Neural progenitor cell (in vitro differentiated cells): ENCODE results near the gene P4HA1. TPM values are rescaled to one million over a fixed set of nuclear protein-coding genes. Genes with fewer than 3 reads are reported as not detected.

Experiments
- DNase-seq: peaks from one replicate; pipeline ENCODE4 v3.0.0-alpha.2; 2016; ENCODE audit warnings: low spot score
- H2AFZ ChIP-seq: fragments of 200-600 bp; sonication (generic); replicated peaks from 2 replicates; pipeline ENCODE4 v1.6.1; 2016; ENCODE audit warnings: antibody characterized with exemption
- H3F3A ChIP-seq: fragments of 200-600 bp; sonication (generic); 2 replicates; pipeline ENCODE4 v1.6.1; 2016; ENCODE audit warnings: antibody characterized with exemption, low read depth
- H3K27ac ChIP-seq: fragments of 200-600 bp; sonication (generic); 2 replicates; pipeline ENCODE4 v1.5.1; 2016; ENCODE audit warnings: mild to moderate bottlenecking
- H3K27me3 ChIP-seq: fragments of 200-600 bp; sonication (generic); 2 replicates; pipeline ENCODE4 v1.6.1; 2016; ENCODE audit warnings: mild to moderate bottlenecking, moderate library complexity
- H3K36me3 ChIP-seq: fragments of 200-600 bp; sonication (generic); 2 replicates; pipeline ENCODE4 v1.5.1; 2016
- H3K4me1 ChIP-seq: fragments of 200-600 bp; sonication (generic); 2 replicates; pipeline ENCODE4 v1.6.1; 2016; ENCODE audit warnings: mixed run types
- H3K4me2 ChIP-seq: fragments of 200-600 bp; sonication (generic); 2 replicates; pipeline ENCODE4 v1.6.1; 2016
- H3K4me3 ChIP-seq: fragments of 200-600 bp; sonication (generic); 2 replicates; pipeline ENCODE4 v1.5.1; 2016
- H3K79me2 ChIP-seq: fragments of 200-600 bp; sonication (generic); 2 replicates; pipeline ENCODE4 v1.6.1; 2016; ENCODE audit warnings: low read depth
- H3K9ac ChIP-seq: fragments of 200-600 bp; sonication (generic); 2 replicates; pipeline ENCODE4 v1.6.1; 2016
- H3K9me3 ChIP-seq: fragments of 200-600 bp; sonication (generic); 2 replicates; pipeline ENCODE4 v1.5.1; 2016; ENCODE audit warnings: low read depth
- H4K20me1 ChIP-seq: fragments of 200-600 bp; sonication (generic); 2 replicates; pipeline ENCODE4 v1.6.1; 2016; ENCODE audit warnings: low read depth
- H3K27ac Mint-ChIP-seq: 3 replicates; pipeline ENCODE4 v1.8.0; 2021; ENCODE audit warnings: mixed read lengths
- H3K27me3 Mint-ChIP-seq: 2 replicates; pipeline ENCODE4 v1.8.0; 2022; ENCODE audit warnings: low read depth, mild to moderate bottlenecking, inconsistent platforms, moderate library complexity, mixed read lengths; ENCODE audit not compliant: insufficient read depth
- H3K36me3 Mint-ChIP-seq: 3 replicates; pipeline ENCODE4 v1.8.0; 2021; ENCODE audit warnings: mixed read lengths
- H3K4me1 Mint-ChIP-seq: 3 replicates; pipeline ENCODE4 v1.8.0; 2021; ENCODE audit warnings: mixed read lengths
- H3K4me3 Mint-ChIP-seq: 3 replicates; pipeline ENCODE4 v1.8.0; 2021; ENCODE audit warnings: mild to moderate bottlenecking, moderate library complexity, mixed read lengths
- H3K9me3 Mint-ChIP-seq: 3 replicates; pipeline ENCODE4 v1.8.0; 2020; ENCODE audit warnings: mixed read lengths
- EZH2 ChIP-seq: fragments of 200-600 bp; sonication (generic); IDR thresholded peaks from 2 replicates; pipeline ENCODE4 v1.6.1; 2017; ENCODE audit warnings: antibody characterized with exemption, mild to moderate bottlenecking, moderate library complexity
- EZH2phosphoT487 ChIP-seq: fragments of 200-600 bp; sonication (generic); IDR thresholded peaks from 2 replicates; pipeline ENCODE4 v1.6.1; 2017; ENCODE audit warnings: antibody characterized with exemption
- total RNA-seq: library from RNA; depleted of rRNA; stranded (reverse); fragments of >200 nt; gene quantifications from 2 replicates; pipeline ENCODE4 v1.2.3, GENCODE V29; 2015; ENCODE audit warnings: low replicate concordance
- TF ChIP-seq, protein P1 (sequence below): fragments of 200-600 bp; sonication (generic); IDR thresholded peaks from 2 replicates; pipeline ENCODE4 v1.5.1; 2017; ENCODE audit warnings: antibody characterized with exemption, mild to moderate bottlenecking

The P4HA1 gene
- total RNA-seq, 1 donor from 2014 or later: 200 TPM

DNA sequence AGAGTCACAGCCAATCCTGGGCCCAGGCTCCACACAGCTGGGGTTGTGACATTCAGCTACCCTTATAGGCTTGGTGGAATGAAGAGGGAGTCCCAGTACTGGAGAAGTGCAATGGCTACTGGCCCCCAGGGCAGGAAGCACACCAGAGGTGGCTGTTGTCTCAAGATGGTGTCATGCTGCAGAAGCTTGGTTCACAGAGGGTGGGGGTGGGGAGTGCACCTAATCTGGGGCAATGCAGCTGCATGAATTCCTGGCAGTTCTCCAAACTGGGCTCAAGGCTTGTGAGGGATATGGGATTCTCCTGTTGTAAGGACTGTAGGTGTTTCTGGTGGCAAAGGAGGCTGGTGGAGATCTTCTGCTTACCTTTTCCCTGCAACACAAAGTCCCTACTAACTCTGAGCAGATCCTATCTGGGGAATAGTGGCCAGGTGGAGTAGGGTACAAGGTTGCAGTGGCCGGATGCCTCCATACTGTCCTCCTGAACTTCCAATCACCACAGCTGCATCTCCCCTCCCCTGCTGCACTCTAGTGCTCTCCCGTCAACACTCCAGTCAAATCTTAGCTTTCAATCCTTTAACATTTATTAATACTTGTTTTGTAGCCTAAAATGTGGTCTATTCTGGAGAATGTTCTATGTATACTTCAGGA lies 114.7 kb downstream of the P4HA1 start:
- Mint-ChIP-seq H3K27ac (no peak overlapping the region), H3K9me3 (peaks cover 36% of the 10 kb centered on the region), H3K36me3 (peaks cover 9% of the 10 kb centered on the region), H3K4me3 (no peak overlapping the region), H3K27me3 (peaks cover 3% of the 10 kb centered on the region), H3K4me1 (no peaks in the 10 kb centered on the region)
- Histone ChIP-seq H3K9ac (no peak overlapping the region), H3K4me1 (no peaks in the 10 kb centered on the region), H2AFZ (no peak overlapping the region), H3K4me3 (no peak overlapping the region), H3K27ac (no peak overlapping the region), H3K9me3 (peaks cover 11% of the 10 kb centered on the region), H4K20me1 (no peaks in the 10 kb centered on the region), H3K4me2 (no peak overlapping the region), H3F3A (no peaks in the 10 kb centered on the region), H3K27me3 (no peaks in the 10 kb centered on the region), H3K36me3 (no peaks in the 10 kb centered on the region), H3K79me2 (no peaks in the 10 kb centered on the region)
- DNase-seq: no peak
- TF ChIP-seq, protein P1, sequence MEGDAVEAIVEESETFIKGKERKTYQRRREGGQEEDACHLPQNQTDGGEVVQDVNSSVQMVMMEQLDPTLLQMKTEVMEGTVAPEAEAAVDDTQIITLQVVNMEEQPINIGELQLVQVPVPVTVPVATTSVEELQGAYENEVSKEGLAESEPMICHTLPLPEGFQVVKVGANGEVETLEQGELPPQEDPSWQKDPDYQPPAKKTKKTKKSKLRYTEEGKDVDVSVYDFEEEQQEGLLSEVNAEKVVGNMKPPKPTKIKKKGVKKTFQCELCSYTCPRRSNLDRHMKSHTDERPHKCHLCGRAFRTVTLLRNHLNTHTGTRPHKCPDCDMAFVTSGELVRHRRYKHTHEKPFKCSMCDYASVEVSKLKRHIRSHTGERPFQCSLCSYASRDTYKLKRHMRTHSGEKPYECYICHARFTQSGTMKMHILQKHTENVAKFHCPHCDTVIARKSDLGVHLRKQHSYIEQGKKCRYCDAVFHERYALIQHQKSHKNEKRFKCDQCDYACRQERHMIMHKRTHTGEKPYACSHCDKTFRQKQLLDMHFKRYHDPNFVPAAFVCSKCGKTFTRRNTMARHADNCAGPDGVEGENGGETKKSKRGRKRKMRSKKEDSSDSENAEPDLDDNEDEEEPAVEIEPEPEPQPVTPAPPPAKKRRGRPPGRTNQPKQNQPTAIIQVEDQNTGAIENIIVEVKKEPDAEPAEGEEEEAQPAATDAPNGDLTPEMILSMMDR: no peak
- TF ChIP-seq EZH2phosphoT487: no peak
- no peak for TF ChIP-seq EZH2

GRCh38 chr10:72981028-72981881 lies 115.4 kb downstream of the P4HA1 start:
- no peak overlapping the region for H3K27ac ChIP-seq
- no peaks in the 10 kb centered on the region for H3K4me1 Mint-ChIP-seq
- no peaks in the 10 kb centered on the region for H3F3A ChIP-seq
- no peak overlapping the region for H3K9ac ChIP-seq
- no peak for DNase-seq
- TF ChIP-seq EZH2phosphoT487 (no peak), EZH2 (no peak)
- TF ChIP-seq, protein P1: no peak
- H3K4me1 ChIP-seq: no peaks in the 10 kb centered on the region
- peaks cover 40% of the 10 kb centered on the region for H3K9me3 Mint-ChIP-seq
- no peak overlapping the region for H3K27ac Mint-ChIP-seq
- H4K20me1 ChIP-seq: no peaks in the 10 kb centered on the region
- no peaks in the 10 kb centered on the region for H3K36me3 ChIP-seq
- no peak overlapping the region for H3K4me3 Mint-ChIP-seq
- no peaks in the 10 kb centered on the region for H3K27me3 ChIP-seq
- peaks cover 11% of the 10 kb centered on the region for H3K9me3 ChIP-seq
- H3K27me3 Mint-ChIP-seq: peaks cover 3% of the 10 kb centered on the region
- no peak overlapping the region for H2AFZ ChIP-seq
- H3K4me3 ChIP-seq: no peak overlapping the region
- H3K4me2 ChIP-seq: no peak overlapping the region
- H3K79me2 ChIP-seq: no peaks in the 10 kb centered on the region
- H3K36me3 Mint-ChIP-seq: peaks cover 7% of the 10 kb centered on the region

GRCh38 chr10:72980348-72980747 lies 116.3 kb downstream of the P4HA1 start:
- no peak for DNase-seq
- Histone ChIP-seq H3K36me3 (no peaks in the 10 kb centered on the region), H3K27ac (no peak overlapping the region), H3K9me3 (peaks cover 11% of the 10 kb centered on the region), H3K9ac (no peak overlapping the region), H3K4me1 (no peaks in the 10 kb centered on the region), H3K4me2 (no peak overlapping the region), H2AFZ (no peak overlapping the region), H4K20me1 (no peaks in the 10 kb centered on the region), H3K79me2 (no peaks in the 10 kb centered on the region), H3K27me3 (no peaks in the 10 kb centered on the region), H3K4me3 (no peak overlapping the region), H3F3A (no peaks in the 10 kb centered on the region)
- Mint-ChIP-seq H3K27ac (no peak overlapping the region), H3K9me3 (peaks cover 47% of the 10 kb centered on the region), H3K27me3 (peaks cover 3% of the 10 kb centered on the region), H3K36me3 (peaks cover 7% of the 10 kb centered on the region), H3K4me3 (no peak overlapping the region), H3K4me1 (no peaks in the 10 kb centered on the region)
- TF ChIP-seq, protein P1: no peak
- TF ChIP-seq EZH2phosphoT487 (no peak), EZH2 (no peak)
